IMR-90 (cell line): Measurements from ENCODE around the gene HIC2. TPM values are rescaled to one million over a fixed set of nuclear protein-coding genes. Genes with fewer than 3 reads are reported as not detected.
"Not testable (repeated sequence)": the region's sequence is repeated elsewhere in the genome, so short reads cannot be mapped to it uniquely, and the experiment has no call there.

Source experiments
- ATAC-seq: fragments of 200-7000 bp; cut with Tn5 transposase; 2 replicates; pipeline ENCODE4 v1.9.1; 2020; ENCODE audit warnings: low read depth, mild to moderate bottlenecking, moderate library complexity
- BruUV-seq: library from RNA; stranded (reverse); fragments of 400-500 nt; replicated peaks from 2 replicates; lab custom pipeline; 2021; lab: Mats Ljungman, UMichigan
- CTCF ChIA-PET: fragments of 300-600 bp; formaldehyde crosslinking; extraction: SDS; loops from one replicate; lab custom pipeline; 2021; ENCODE audit warnings: antibody characterized with exemption; lab: Yijun Ruan, JAX
- POLR2A ChIA-PET: fragments of 300-600 bp; sonication (Branson Sonifier 250); formaldehyde crosslinking; loops from one replicate; lab custom pipeline; 2022; ENCODE audit warnings: antibody characterized with exemption; ENCODE audit not compliant: unreplicated experiment; lab: Charles Lee
- DNase-seq: peaks from one replicate; pipeline ENCODE4 v3.0.0; 2013
- H2AFZ ChIP-seq: replicated peaks from 2 replicates; pipeline ENCODE3; 2013; ENCODE audit warnings: low read length, mild to moderate bottlenecking; ENCODE audit not compliant: poor library complexity
- H2AK5ac ChIP-seq: 2 replicates; pipeline ENCODE4 v1.6.1; 2013; ENCODE audit warnings: low read depth, low read length, inconsistent platforms
- H2AK9ac ChIP-seq: replicated peaks from 2 replicates; pipeline ENCODE3; 2013; ENCODE audit warnings: mild to moderate bottlenecking, low read depth, low read length, moderate library complexity; ENCODE audit not compliant: poor library complexity
- H2BK120ac ChIP-seq: 2 replicates; pipeline ENCODE4 v1.6.1; 2013; ENCODE audit warnings: low read depth, low read length, inconsistent platforms
- H2BK15ac ChIP-seq: 3 replicates; pipeline ENCODE4 v1.6.1; 2013; ENCODE audit warnings: low read depth, low read length, inconsistent platforms
- H2BK20ac ChIP-seq: 2 replicates; pipeline ENCODE4 v1.6.1; 2013; ENCODE audit warnings: low read depth, mild to moderate bottlenecking, inconsistent platforms, low read length, moderate library complexity
- H2BK5ac ChIP-seq: 2 replicates; pipeline ENCODE4 v1.6.1; 2013; ENCODE audit warnings: mild to moderate bottlenecking, low read depth, low read length, inconsistent platforms; ENCODE audit not compliant: poor library complexity, severe bottlenecking
- H3K14ac ChIP-seq: replicated peaks from 2 replicates; pipeline ENCODE4 v1.6.1; 2013; ENCODE audit warnings: low read depth, low read length, inconsistent platforms
- H3K18ac ChIP-seq: 2 replicates; pipeline ENCODE4 v1.6.1; 2013; ENCODE audit warnings: low read depth, low read length, control low read depth
- H3K23ac ChIP-seq: 2 replicates; pipeline ENCODE4 v1.6.1; 2013; ENCODE audit warnings: low read depth, low read length, inconsistent platforms
- H3K27ac ChIP-seq: 2 replicates; pipeline ENCODE4 v1.5.1; 2013; ENCODE audit warnings: mild to moderate bottlenecking, control low read depth, low read length; ENCODE audit not compliant: insufficient read depth
- H3K27me3 ChIP-seq: 2 replicates; pipeline ENCODE4 v1.6.1; 2013; ENCODE audit warnings: low read length; ENCODE audit not compliant: control insufficient read depth, insufficient read depth
- H3K36me3 ChIP-seq: 2 replicates; pipeline ENCODE4 v1.6.1; 2013; ENCODE audit warnings: low read length, mixed read lengths; ENCODE audit not compliant: control insufficient read depth, insufficient read depth
- H3K4ac ChIP-seq: 2 replicates; pipeline ENCODE4 v1.6.1; 2013; ENCODE audit warnings: low read depth, low read length, inconsistent platforms
- H3K4me1 ChIP-seq: 2 replicates; pipeline ENCODE4 v1.6.1; 2013; ENCODE audit warnings: low read length, mixed read lengths; ENCODE audit not compliant: control insufficient read depth, insufficient read depth
- H3K4me2 ChIP-seq: 2 replicates; pipeline ENCODE4 v1.6.1; 2013; ENCODE audit warnings: low read depth, mild to moderate bottlenecking, control low read depth, low read length, moderate library complexity
- H3K4me3 ChIP-seq: 2 replicates; pipeline ENCODE4 v1.5.1; 2013; ENCODE audit warnings: low read depth, mild to moderate bottlenecking, control low read depth, low read length, moderate library complexity; ENCODE audit not compliant: insufficient read depth
- H3K56ac ChIP-seq: 2 replicates; pipeline ENCODE4 v1.6.1; 2013; ENCODE audit warnings: low read length, inconsistent platforms; ENCODE audit not compliant: insufficient read depth; ENCODE audit errors: extremely low read depth
- H3K79me1 ChIP-seq, 2 experiments: 2 replicates each; pipeline ENCODE4 v1.6.1; 2013; ENCODE audit warnings: low read length in 2 of 2, inconsistent platforms in 1 of 2, low read depth in 1 of 2
- H3K9ac ChIP-seq: 2 replicates; pipeline ENCODE4 v1.6.1; 2013; ENCODE audit warnings: low read depth, low read length, control low read depth
- H3K9me1 ChIP-seq: 2 replicates; pipeline ENCODE4 v1.6.1; 2013; ENCODE audit warnings: low read length, inconsistent platforms; ENCODE audit not compliant: insufficient read depth
- H3K9me3 ChIP-seq: 2 replicates; pipeline ENCODE4 v1.6.1; 2013; ENCODE audit warnings: low read length; ENCODE audit not compliant: control insufficient read depth, insufficient read depth
- H4K20me1 ChIP-seq: 2 replicates; pipeline ENCODE4 v1.6.1; 2013; ENCODE audit warnings: low read length, inconsistent platforms; ENCODE audit not compliant: insufficient read depth
- H4K5ac ChIP-seq: 2 replicates; pipeline ENCODE4 v1.6.1; 2013; ENCODE audit warnings: mild to moderate bottlenecking, low read depth, low read length, control low read depth
- H4K8ac ChIP-seq, 2 experiments: 2 replicates each; pipeline ENCODE4 v1.6.1; 2013; ENCODE audit warnings: low read depth in 2 of 2, low read length in 2 of 2, control low read depth in 1 of 2, inconsistent platforms in 1 of 2
- H4K91ac ChIP-seq: 2 replicates; pipeline ENCODE4 v1.6.1; 2013; ENCODE audit warnings: low read depth, low read length, inconsistent platforms; ENCODE audit not compliant: insufficient read depth
- WGBS, 2 experiments: methylation state at CpG; one replicate each; pipeline versions ENCODE4 v1.1.5 to v1.1.7; 2013; ENCODE audit warnings: missing lambda C conversion rate in 2 of 2; ENCODE audit not compliant: insufficient read length in 1 of 2; ENCODE audit errors: extremely low coverage in 2 of 2; 5-methylcytosine and 5-hydroxymethylcytosine counted together
- dilution Hi-C: fragments of 300-500 bp; cut with HindIII; formaldehyde crosslinking; loops from one replicate; pipeline ENCODE4 v1.14.3; 2018; ENCODE audit warnings: low sequenced_read_pairs; ENCODE audit not compliant: unreplicated experiment
- in situ Hi-C: fragments of 300-500 bp; cut with MboI; formaldehyde crosslinking; loops from 3 replicates; pipeline ENCODE4 v1.14.3; 2019; ENCODE audit warnings: low sequenced_read_pairs, inconsistent platforms, mixed read lengths
- intact Hi-C: fragments of 100-400 bp; cut with micrococcal nuclease; formaldehyde crosslinking; loops from 2 replicates; pipeline ENCODE4 v1.10.0; 2022
- polyA plus RNA-seq, 3 experiments: library from polyadenylated mRNA; depleted of rRNA; stranded (reverse); fragments of >200 nt; gene quantifications; 2 replicates each; pipeline ENCODE4 v1.2.3, GENCODE V29; 2012; ENCODE audit warnings: low replicate concordance in 1 of 3
- total RNA-seq: library from RNA; depleted of rRNA; stranded (reverse); fragments of >200 nt; gene quantifications from 2 replicates; pipeline ENCODE4 v1.2.3, GENCODE V29; 2012

The HIC2 gene
- total and polyA plus RNA-seq, 2 of the 4 experiments (the other 2 are of a cell fraction): 1.4 to 2.4 TPM

GRCh38 chr22:21418974-21419638 lies 1.9 kb downstream of the HIC2 start:
- dilution Hi-C loops, H3K18ac ChIP-seq, H3K79me1 ChIP-seq, H4K20me1 ChIP-seq, H3K23ac ChIP-seq, H3K9me3 ChIP-seq, POLR2A ChIA-PET, H2BK120ac ChIP-seq, in situ Hi-C loops, H2BK20ac ChIP-seq, H2BK15ac ChIP-seq, H3K4ac ChIP-seq, ATAC-seq, H2AK5ac ChIP-seq, DNase-seq, H2AFZ ChIP-seq, H4K5ac ChIP-seq, H2AK9ac ChIP-seq, H3K14ac ChIP-seq, H3K27me3 ChIP-seq, H4K91ac ChIP-seq, H4K8ac ChIP-seq, H2BK5ac ChIP-seq, H3K36me3 ChIP-seq, H3K4me1 ChIP-seq, CTCF ChIA-PET, H3K9me1 ChIP-seq, H3K56ac ChIP-seq, H3K27ac ChIP-seq, H3K9ac ChIP-seq, intact Hi-C loops, H3K4me3 ChIP-seq: not testable (repeated sequence)
- no CpG with 5 or more reads among the region's 15 CpGs for WGBS, 2 experiments
- H3K4me2 ChIP-seq: peak overlapping the region; percentile 17; the same call in 1 of the 2 replicates
- TSS peak; percentile 78 for BruUV-seq

- H3K27me3 ChIP-seq, H2AK5ac ChIP-seq, intact Hi-C loops, H4K20me1 ChIP-seq, H3K9me3 ChIP-seq, H3K79me1 ChIP-seq, H3K4me3 ChIP-seq, H3K23ac ChIP-seq, dilution Hi-C loops, H3K9me1 ChIP-seq, H2BK5ac ChIP-seq, H3K4ac ChIP-seq, H2AK9ac ChIP-seq, H4K5ac ChIP-seq, DNase-seq, CTCF ChIA-PET, H3K4me1 ChIP-seq, H3K18ac ChIP-seq, H2BK20ac ChIP-seq, in situ Hi-C loops, H2AFZ ChIP-seq, H4K91ac ChIP-seq, H2BK120ac ChIP-seq, H3K56ac ChIP-seq, POLR2A ChIA-PET, ATAC-seq, H2BK15ac ChIP-seq, H4K8ac ChIP-seq, H3K14ac ChIP-seq, BruUV-seq, H3K9ac ChIP-seq, H3K36me3 ChIP-seq, H3K27ac ChIP-seq: not testable (repeated sequence)
- no CpG with 5 or more reads among the region's 19 CpGs for WGBS, 2 experiments
- peak overlapping the region; percentile 4; the same call in 1 of the 2 replicates for H3K4me2 ChIP-seq
Measured at GRCh38 chr22:21420180-21420763, 3.1 kb downstream of the HIC2 start.
